GM21447 (cell line): ENCODE measurements around the gene DYSF.

Experiments
- ATAC-seq: cut with Tn5 transposase; IDR thresholded peaks from one replicate; pipeline ENCODE4 v1.9.1; 2021; ENCODE audit not compliant: unreplicated experiment

The DYSF gene

GRCh38 chr2:71455741-71456569, 2.6 kb downstream of the DYSF start:
- ATAC-seq = no peak

- ATAC-seq = no peak
Observed at GRCh38 chr2:71456617-71457016, 3.3 kb downstream of the DYSF start.

GRCh38 chr2:71457123-71457915, 4.0 kb downstream of the DYSF start:
- no peak for ATAC-seq

- ATAC-seq = no peak
Observed at GRCh38 chr2:71457923-71458322, 4.6 kb downstream of the DYSF start.

GRCh38 chr2:71458413-71459083, 5.2 kb downstream of the DYSF start:
- no peak for ATAC-seq

GRCh38 chr2:71459084-71459431, 5.7 kb downstream of the DYSF start:
- ATAC-seq = no peak

- ATAC-seq = no peak
Observed at GRCh38 chr2:71460056-71460455, 6.7 kb downstream of the DYSF start.

GRCh38 chr2:71460595-71461303, 7.4 kb downstream of the DYSF start:
- ATAC-seq = no peak

GRCh38 chr2:71461304-71461671, 7.9 kb downstream of the DYSF start:
- ATAC-seq = no peak

GRCh38 chr2:71462056-71462605, 8.8 kb downstream of the DYSF start:
- no peak for ATAC-seq

- ATAC-seq = no peak
Observed at GRCh38 chr2:71462641-71463341, 9.4 kb downstream of the DYSF start.

GRCh38 chr2:71463342-71463654, 9.9 kb downstream of the DYSF start:
- no peak for ATAC-seq

- ATAC-seq = no peak
Observed at GRCh38 chr2:71464389-71464788, 11.0 kb downstream of the DYSF start.

- ATAC-seq = no peak
Observed at GRCh38 chr2:71465356-71465755, 12.0 kb downstream of the DYSF start.

- ATAC-seq = no peak
Observed at GRCh38 chr2:71465961-71466300, 12.6 kb downstream of the DYSF start.

- no peak for ATAC-seq
Observed at GRCh38 chr2:71466301-71467179, 13.2 kb downstream of the DYSF start.

GRCh38 chr2:71467180-71467815, 13.9 kb downstream of the DYSF start:
- no peak for ATAC-seq

- ATAC-seq = no peak
Observed at GRCh38 chr2:71468279-71469015, 15.1 kb downstream of the DYSF start.
